HG03139 (cell line): ENCODE data around the gene TMEM158.

Experiments used
- ATAC-seq: cut with Tn5 transposase; IDR thresholded peaks from one replicate; pipeline ENCODE4 v1.9.1; 2021; ENCODE audit not compliant: unreplicated experiment

TMEM158 gene

DNA sequence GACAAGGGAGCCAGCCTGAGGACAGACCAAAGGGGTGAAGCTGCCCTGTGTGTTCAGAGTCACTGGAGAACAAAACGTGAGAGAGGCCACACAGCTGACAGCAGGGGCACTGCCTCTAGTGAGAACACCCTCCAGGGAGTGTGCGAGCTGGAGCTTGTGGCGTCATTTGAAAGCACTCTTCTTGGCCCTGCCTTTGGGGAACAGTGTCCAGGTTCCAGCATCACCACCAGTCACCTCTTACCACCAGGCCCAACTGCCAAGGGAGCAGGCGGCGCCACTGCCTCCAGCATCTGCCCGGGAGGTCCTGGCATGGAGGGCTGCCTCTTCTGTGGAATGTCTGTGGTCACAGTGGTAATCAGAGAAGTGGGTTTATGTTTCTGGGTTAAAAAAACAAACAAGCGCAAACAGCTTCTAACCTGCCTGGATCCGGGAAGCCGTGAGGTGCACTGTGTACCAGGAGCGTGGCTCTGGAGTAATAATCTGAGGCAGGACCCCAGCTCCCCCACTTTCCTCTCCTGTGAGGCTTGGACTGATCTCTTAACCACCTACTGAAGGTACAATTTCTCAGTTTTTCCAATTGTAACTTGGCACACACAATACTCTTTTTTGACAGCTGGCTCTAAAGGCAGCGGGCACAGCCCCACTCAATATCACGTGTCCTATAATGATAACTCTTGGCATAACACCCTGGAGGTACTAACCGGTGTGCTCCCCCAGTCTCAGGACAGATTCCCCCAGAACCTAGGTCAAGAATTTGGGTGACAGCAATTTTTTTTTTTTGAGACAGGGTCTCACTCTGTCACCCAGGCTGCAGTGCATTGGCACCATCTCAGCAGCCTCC lies 47.7 kb downstream of the TMEM158 start:
- ATAC-seq = no peak

DNA sequence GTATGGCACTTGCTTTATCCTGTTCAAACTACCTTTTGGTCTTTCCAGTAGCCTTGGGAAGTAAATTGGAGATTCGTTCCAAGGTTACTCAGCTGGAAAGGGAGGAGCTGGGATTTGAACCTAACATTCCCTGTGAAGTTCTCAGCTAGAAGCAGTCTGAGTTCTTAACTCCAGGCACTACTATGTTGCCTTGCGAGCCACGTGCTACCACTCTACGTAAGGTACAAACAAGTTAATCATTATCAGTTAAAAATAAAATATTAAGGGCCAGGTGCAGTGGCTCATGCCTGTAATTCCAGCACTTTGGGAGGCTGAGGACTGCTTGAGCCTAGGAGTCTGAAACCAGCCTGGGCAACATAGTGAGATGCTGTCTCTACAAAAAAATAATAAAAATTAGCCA lies 49.2 kb downstream of the TMEM158 start:
- ATAC-seq = no peak
